ENCODE measurements around the gene ATP9B.

DNA sequence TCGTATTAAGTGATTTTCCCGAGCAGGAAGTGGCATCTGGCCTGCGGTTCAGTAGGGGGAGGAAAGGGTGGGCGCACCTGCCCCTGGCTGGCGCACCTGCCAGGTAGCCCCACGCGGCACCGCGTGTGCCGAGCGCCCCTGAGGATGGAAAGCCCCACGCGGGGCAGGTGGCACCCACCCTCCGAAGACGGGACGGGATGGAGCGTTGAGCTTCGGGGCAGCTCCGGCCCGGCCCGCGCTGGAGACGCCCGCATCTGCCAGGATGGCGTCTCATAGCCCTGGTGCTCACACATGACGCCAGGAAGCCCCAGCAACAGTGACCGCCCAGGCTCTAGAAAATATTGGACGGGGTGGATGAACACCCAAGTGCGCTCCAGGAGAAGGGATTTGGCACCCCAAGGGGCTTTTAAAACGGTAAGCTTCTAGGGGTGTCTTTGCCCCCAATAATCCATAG is 324.0 kb downstream of the ATP9B start:
- TF ChIP-seq, protein P1, sequence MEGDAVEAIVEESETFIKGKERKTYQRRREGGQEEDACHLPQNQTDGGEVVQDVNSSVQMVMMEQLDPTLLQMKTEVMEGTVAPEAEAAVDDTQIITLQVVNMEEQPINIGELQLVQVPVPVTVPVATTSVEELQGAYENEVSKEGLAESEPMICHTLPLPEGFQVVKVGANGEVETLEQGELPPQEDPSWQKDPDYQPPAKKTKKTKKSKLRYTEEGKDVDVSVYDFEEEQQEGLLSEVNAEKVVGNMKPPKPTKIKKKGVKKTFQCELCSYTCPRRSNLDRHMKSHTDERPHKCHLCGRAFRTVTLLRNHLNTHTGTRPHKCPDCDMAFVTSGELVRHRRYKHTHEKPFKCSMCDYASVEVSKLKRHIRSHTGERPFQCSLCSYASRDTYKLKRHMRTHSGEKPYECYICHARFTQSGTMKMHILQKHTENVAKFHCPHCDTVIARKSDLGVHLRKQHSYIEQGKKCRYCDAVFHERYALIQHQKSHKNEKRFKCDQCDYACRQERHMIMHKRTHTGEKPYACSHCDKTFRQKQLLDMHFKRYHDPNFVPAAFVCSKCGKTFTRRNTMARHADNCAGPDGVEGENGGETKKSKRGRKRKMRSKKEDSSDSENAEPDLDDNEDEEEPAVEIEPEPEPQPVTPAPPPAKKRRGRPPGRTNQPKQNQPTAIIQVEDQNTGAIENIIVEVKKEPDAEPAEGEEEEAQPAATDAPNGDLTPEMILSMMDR (conservative IDR thresholded peaks at IDR 0.05): no peak
- no peak for TF ChIP-seq EZH2 (IDR thresholded peaks at IDR 0.05; ENCODE audit: low read depth)

All from PC-9 (cell line).